Tibial artery (tissue), 4 donors: ENCODE results near the gene FNIP1.

Experiments used
- DNase-seq, 2 donors: peaks; one replicate each; pipeline ENCODE4 v3.0.0-alpha.2; 2019
- H3K27ac ChIP-seq, 2 donors: fragments of 200-600 bp; sonication (generic) in 1 of 2; 1 replicate in 1 of 2; 2 replicates in 1 of 2; pipeline ENCODE4 v1.5.1; 2018 to 2019; ENCODE audit warnings: mild to moderate bottlenecking in 1 of 2
- H3K27me3 ChIP-seq, 2 donors: fragments of 200-600 bp; sonication (generic) in 1 of 2; one replicate each; pipeline versions ENCODE4 v1.5.1 to v1.6.0; 2016 to 2019
- H3K36me3 ChIP-seq, 3 donors: fragments of 200-600 bp; sonication (generic) in 2 of 3; one replicate each; pipeline ENCODE4 v1.5.1; 2016 to 2019; ENCODE audit warnings: mild to moderate bottlenecking in 2 of 3
- H3K4me1 ChIP-seq, 4 donors: fragments of 200-600 bp; sonication (generic) in 2 of 4; 1 replicate in 3 of 4; 2 replicates in 1 of 4; pipeline ENCODE4 v1.5.1; 2016 to 2019
- H3K4me3 ChIP-seq, 2 donors: fragments of 200-600 bp; sonication (generic) in 1 of 2; 1 replicate in 1 of 2; 2 replicates in 1 of 2; pipeline ENCODE4 v1.5.1; 2018 to 2019; ENCODE audit warnings: mild to moderate bottlenecking in 2 of 2
- H3K9me3 ChIP-seq, 3 donors: fragments of 200-600 bp; sonication (generic) in 1 of 3; one replicate each; pipeline ENCODE4 v1.5.1; 2016 to 2019
- CTCF ChIP-seq, 2 experiments: fragments of 200-600 bp in 1 of 2; fragments of 450-650 bp in 1 of 2; IDR thresholded peaks; one replicate each; pipeline ENCODE4 v1.5.1; 2017 to 2019; ENCODE audit warnings: antibody characterized with exemption in 2 of 2, mild to moderate bottlenecking in 1 of 2, moderate library complexity in 1 of 2
- intact Hi-C: fragments of 100-400 bp; cut with DNase I; formaldehyde crosslinking; loops from one replicate; pipeline ENCODE4 v1.15.0; 2023; ENCODE audit warnings: low total_unique reads

FNIP1 gene

GRCh38 chr5:131749723-131750470 lies 46.9 kb downstream of the FNIP1 start:
- H3K27me3 ChIP-seq: no peaks in the 10 kb centered on the region
- TF ChIP-seq CTCF (IDR thresholded peaks at IDR 0.05): no peak
- H3K9me3 ChIP-seq: no peaks in the 10 kb centered on the region
- intact Hi-C loops: no loop called here
- no peaks in the 10 kb centered on the region for H3K36me3 ChIP-seq
- DNase-seq: no peak
- H3K27ac ChIP-seq: no peak overlapping the region
- H3K4me3 ChIP-seq: no peak overlapping the region
- peaks cover 0 to 38% (median 6%) of the 10 kb centered on the region in 4 donors for H3K4me1 ChIP-seq

GRCh38 chr5:131749138-131749537 lies 47.7 kb downstream of the FNIP1 start:
- H3K27ac ChIP-seq: no peak overlapping the region
- DNase-seq: no peak
- no peak for TF ChIP-seq CTCF (IDR thresholded peaks at IDR 0.05)
- H3K27me3 ChIP-seq: no peaks in the 10 kb centered on the region
- H3K9me3 ChIP-seq: no peaks in the 10 kb centered on the region
- peaks cover 0 to 3% (median 1%) of the 10 kb centered on the region in 3 donors for H3K36me3 ChIP-seq
- intact Hi-C loops: no loop called here
- no peak overlapping the region for H3K4me3 ChIP-seq
- H3K4me1 ChIP-seq: peaks cover 0 to 30% (median 2%) of the 10 kb centered on the region in 4 donors

DNA sequence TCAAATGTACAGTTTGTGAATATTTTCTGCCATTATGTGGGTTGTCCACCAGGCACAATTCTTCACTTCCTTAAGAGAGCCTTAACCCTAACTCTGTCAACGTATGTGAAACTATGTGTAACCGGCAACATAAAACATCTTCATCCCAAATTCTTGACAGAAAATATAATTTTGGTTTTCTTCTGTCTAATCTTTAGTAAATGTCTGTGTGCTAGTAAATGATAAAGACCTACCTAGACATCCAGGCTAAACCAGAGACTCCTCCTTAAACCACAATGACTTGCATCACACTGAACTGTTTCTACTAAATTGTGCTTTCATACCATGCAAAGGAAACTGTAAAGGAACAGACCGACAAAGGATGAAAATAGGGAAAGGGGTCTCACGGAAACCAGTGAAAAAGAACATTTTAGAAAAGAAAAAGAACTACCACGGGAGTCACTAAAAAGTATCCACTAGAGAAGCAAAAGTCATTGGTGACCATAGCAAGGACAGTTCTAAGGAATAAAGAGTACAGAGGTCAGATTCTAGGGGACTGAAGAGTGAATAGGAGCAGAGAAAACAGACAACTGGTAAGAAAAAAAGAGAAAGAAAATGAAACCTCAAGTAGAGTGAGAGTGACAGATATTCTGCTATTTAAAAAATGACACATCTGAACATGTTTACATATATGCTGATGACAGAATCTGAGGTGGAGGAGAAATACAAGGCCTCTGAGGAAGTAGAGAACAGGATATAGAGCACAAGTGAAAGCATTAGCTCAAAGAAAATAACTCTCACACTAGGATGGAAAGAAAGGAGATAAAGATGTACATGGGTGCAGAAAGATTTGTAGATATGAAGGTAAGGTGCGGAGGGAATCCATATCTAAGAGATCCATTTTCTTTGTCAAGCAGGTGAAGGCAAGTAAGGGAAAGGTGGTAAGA lies 49.4 kb downstream of the FNIP1 start:
- TF ChIP-seq CTCF (IDR thresholded peaks at IDR 0.05): no peak
- Histone ChIP-seq H3K36me3 (peaks cover 5 to 14% (median 12%) of the 10 kb centered on the region in 3 donors), H3K4me3 (no peak overlapping the region), H3K4me1 (peaks cover 0 to 18% (median 0%) of the 10 kb centered on the region in 4 donors), H3K9me3 (no peaks in the 10 kb centered on the region), H3K27ac (no peak overlapping the region), H3K27me3 (no peaks in the 10 kb centered on the region)
- no peak for DNase-seq
- intact Hi-C loops: no loop called here

GRCh38 chr5:131746423-131746822 lies 50.4 kb downstream of the FNIP1 start:
- peaks cover 12 to 23% (median 22%) of the 10 kb centered on the region in 3 donors for H3K36me3 ChIP-seq
- intact Hi-C loops: no loop called here
- no peaks in the 10 kb centered on the region for H3K27me3 ChIP-seq
- DNase-seq: no peak
- H3K4me3 ChIP-seq: no peak overlapping the region
- H3K4me1 ChIP-seq: peaks cover 0 to 16% (median 0%) of the 10 kb centered on the region in 4 donors
- no peak overlapping the region for H3K27ac ChIP-seq
- no peak for TF ChIP-seq CTCF (IDR thresholded peaks at IDR 0.05)
- no peaks in the 10 kb centered on the region for H3K9me3 ChIP-seq

DNA sequence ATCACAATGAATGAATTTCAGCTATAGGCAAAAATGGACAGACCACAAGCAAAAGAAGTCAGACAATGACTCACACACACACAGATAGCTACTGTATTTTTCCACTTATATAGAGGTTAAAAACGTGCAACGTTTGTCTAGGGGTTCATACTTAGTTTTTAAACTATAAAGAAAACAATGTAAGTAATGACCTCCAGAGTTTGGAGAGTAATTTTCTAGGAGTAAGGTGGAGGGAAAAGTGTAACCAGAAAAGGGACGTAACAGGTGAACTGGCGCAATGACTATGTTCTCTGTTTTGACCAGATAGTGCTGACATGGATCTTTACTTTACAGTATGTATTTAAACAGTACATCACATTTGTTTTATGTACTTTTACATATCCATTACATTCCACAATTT lies 51.1 kb downstream of the FNIP1 start:
- Histone ChIP-seq H3K4me1 (peaks cover 0 to 9% (median 0%) of the 10 kb centered on the region in 4 donors), H3K27ac (no peak overlapping the region), H3K4me3 (no peak overlapping the region), H3K36me3 (peaks cover 19 to 30% (median 22%) of the 10 kb centered on the region in 3 donors), H3K27me3 (no peaks in the 10 kb centered on the region), H3K9me3 (no peaks in the 10 kb centered on the region)
- intact Hi-C loops: no loop called here
- TF ChIP-seq CTCF (IDR thresholded peaks at IDR 0.05): no peak
- DNase-seq: no peak
